Vagina (tissue), 2 donors: ENCODE measurements around the gene SPAG9.

Source experiments
- CTCF ChIP-seq, 3 experiments: fragments of 450-650 bp in 2 of 3; fragments of 200-600 bp in 1 of 3; sonication (generic) in 1 of 3; IDR thresholded peaks; one replicate each; pipeline ENCODE4 v1.5.1; 2017 to 2019; ENCODE audit warnings: antibody characterized with exemption in 3 of 3, mild to moderate bottlenecking in 2 of 3, moderate library complexity in 2 of 3
- POLR2AphosphoS5 ChIP-seq, 2 donors: sonication (generic); formaldehyde crosslinking; IDR thresholded peaks; one replicate each; pipeline ENCODE4 v1.9.0; 2017; ENCODE audit warnings: antibody characterized with exemption in 2 of 2, mild to moderate bottlenecking in 2 of 2, low read depth in 1 of 2; ENCODE audit not compliant: insufficient read depth in 1 of 2

- TF ChIP-seq CTCF (IDR thresholded peaks at IDR 0.05) (no peak), POLR2AphosphoS5 (IDR thresholded peaks at IDR 0.05; ENCODE audit: insufficient read depth in 1 of 2, low read depth in 1 of 2) (no peak)
Observed at GRCh38 chr17:51029142-51029541, 91.5 kb downstream of the SPAG9 start.
